Stimulated activated CD4-positive, alpha-beta T cell treated with anti-CD3 and anti-CD28 coated beads, TNF-alpha, amount 100 ng/mL, for 24 hours (primary cell): ENCODE data around the gene HNRNPA0.
A peak's percentile ranks its signal among the peaks of the same experiment; 100 is the strongest.
"Not testable (repeated sequence)": the region's sequence is repeated elsewhere in the genome, so short reads cannot be mapped to it uniquely, and the experiment has no call there.

Experiments used
- DNase-seq, 3 experiments: peaks; one replicate each; pipeline ENCODE4 v3.0.0-alpha.2; 2020; ENCODE audit warnings: low read depth in 3 of 3

The HNRNPA0 gene

DNA sequence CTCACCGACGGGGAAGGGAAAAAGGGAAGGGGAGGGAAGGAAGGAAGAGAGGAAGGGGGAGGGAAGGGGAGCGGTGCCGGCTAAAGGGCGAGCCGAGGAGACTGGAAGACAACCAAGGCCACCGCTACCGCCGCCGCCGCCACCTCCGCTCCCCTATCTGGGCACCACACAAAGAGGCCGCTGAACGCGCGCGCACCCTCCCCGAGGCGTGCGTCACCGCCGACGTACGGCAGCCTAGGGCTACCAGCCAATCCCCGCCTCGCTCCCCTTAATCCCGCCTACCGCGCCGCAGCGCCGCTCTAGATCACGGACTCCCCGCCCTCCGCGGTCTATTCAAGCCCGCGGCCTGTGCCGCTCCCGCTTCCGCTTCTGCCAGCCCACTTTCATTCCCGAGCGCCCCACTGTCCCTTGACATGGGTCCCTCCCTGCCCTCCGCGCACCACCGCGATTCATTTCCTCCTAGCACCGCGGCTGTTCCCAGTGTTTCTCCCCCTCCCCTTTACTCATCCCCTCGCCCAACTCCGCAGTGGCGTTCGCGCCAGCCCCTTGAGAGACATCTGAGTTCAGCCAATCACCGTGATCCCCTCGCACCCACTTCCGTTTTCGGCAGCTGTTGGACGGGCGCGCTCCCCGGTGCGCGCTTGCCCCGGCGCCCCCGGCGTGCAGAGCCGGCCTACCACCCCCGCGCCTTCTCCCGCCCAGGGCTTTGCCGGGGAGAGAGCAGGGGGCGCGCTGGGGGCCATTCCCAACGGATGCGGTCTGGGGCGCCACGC lies at the start of gene HNRNPA0:
HNRNPA0 (minus strand) TSS at position 176 of the 773 bp plus-strand sequence. CDS start 297 bp downstream, outside the sequence.
- peak; percentile 91 to 97 (median 93) for DNase-seq

DNA sequence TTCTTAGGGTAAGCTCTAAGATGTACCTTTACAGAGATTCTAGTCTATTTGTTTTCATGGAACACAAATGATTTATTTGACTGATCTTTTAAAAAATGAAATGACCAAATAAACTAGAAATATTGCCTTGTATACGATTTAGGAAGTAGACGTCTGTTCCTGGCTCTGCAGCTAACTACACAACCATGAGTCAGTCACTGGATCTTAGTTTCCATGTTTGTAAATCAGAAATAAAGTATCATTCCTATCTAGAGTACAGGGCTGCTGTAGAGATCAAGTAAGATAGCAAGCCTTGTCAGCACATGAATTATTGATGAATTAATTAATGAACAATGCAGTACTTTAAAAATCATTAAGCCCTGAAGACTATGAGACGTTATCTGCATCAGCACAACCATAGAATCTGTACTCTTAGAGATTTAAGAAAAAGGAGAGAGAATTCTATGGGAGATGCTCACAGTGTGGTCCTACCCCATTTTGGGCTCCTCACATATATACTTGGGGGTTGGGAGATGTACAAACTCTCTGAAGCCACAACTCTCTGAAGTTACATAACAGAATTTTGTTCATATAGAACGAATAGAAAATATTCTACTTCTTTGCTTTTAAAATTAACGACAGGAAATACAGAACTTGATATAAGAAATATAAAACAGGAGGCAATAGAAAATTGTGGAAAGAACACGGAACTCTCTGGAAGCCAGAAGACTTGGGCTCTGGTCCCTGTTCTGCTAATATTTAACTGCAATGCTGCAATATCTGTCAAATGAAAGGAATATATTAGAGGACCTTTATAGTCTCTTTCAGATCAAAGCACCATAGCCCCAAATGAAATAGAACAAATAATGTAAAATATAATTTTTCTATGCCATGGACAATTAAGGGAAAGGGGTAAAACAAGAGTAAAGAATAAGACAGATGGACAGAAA lies 48.4 kb upstream of the HNRNPA0 start:
- no peak for DNase-seq

GRCh38 chr5:137800700-137801411 lies 46.7 kb upstream of the HNRNPA0 start:
- DNase-seq = no peak

DNA sequence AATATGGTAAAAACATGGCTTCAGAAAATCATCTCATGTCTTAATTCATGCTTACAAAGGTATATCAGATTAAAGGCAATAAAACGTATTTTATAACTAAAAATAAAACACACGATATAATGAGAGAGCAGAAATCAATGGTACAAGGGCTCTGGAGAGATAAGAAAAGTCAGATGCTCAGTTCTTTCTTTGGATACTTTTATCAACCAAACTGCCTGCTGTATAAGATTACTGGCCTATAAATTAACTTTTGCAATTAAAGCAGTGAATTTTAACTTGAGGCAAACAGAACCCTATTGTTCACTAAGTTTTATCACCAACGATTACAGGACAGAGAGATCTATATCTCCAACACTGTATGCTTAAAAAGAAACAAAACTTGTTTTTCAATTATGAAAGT lies 42.1 kb upstream of the HNRNPA0 start:
- no peak for DNase-seq

GRCh38 chr5:137794863-137795262 lies 40.7 kb upstream of the HNRNPA0 start:
- DNase-seq = no peak

GRCh38 chr5:137792303-137792702 lies 38.1 kb upstream of the HNRNPA0 start:
- DNase-seq = no peak

- no peak for DNase-seq
These were observed 37.6 kb upstream of the HNRNPA0 start for GRCh38 chr5:137791799-137792198.

GRCh38 chr5:137791387-137791786 lies 37.2 kb upstream of the HNRNPA0 start:
- no peak for DNase-seq

GRCh38 chr5:137788560-137788959 lies 34.4 kb upstream of the HNRNPA0 start:
- not testable (repeated sequence) for DNase-seq

DNA sequence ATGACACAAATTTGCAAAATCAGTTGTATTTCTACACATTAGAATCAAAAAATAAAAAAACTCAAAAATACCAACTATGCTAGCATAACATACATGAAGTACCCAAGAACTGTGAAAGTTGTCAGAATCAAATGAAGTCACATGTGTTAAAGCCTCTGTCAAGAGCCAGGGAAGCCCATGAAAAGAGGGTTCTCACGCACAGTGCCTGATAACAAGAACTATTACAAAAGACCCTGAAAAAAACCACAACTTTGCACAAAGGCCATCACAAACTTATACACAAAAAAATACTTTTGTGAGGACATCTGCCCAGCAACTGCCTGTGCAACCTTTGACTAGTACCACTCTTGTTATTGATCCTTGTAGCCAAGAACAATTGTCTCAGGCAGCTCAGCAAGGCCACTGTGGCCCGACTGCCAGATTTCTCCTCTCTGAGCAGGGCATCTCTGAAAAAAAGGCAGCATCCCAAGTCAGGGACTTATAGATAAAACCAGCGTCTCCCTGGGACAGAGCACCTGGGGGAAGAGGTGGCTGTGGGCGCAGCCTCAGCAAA lies 28.9 kb upstream of the HNRNPA0 start:
- DNase-seq = no peak

DNA sequence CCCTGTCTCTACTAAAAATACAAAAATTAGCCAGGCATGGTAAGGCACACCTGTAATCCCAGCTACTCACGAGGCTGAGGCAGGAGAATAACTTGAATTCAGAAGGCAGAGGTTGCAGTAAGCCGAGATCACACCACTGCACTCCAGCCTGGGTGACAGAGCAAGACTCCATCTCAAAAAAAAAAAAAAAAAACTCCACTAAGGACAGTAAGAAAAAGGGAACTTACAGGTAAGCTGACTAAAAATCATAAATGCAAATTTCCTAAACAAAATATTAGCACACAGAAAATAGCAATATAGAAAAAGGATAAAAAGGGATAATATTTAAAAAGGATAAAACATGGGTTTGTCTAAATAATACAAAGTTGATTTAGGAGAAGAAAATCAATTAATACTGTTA lies 27.9 kb upstream of the HNRNPA0 start:
- DNase-seq = no peak

GRCh38 chr5:137778772-137779564 lies 24.8 kb upstream of the HNRNPA0 start:
- DNase-seq = no peak

- DNase-seq = not testable (repeated sequence)
These were observed 13.8 kb upstream of the HNRNPA0 start for GRCh38 chr5:137767937-137768336.

DNA sequence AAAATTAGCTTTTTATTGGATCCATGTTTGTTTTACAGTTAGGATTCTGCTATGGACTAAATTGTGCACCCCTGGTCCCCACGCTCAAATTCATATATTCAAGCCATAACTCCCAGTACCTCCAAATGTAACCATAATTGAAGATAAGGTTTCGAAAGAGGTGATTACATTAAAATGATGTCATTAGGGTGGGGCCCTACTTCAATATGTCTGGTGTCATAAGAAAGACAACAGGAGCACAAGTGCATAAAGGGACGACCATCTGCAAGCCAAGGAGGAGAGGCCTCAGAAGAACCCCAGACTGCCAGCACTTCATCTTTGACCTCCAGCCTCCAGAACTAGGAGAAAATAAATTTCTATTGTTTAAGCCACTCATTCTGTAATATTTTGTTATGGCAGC lies 7.4 kb upstream of the HNRNPA0 start:
- DNase-seq = no peak

GRCh38 chr5:137760719-137761516 lies 6.8 kb upstream of the HNRNPA0 start:
- no peak for DNase-seq

DNA sequence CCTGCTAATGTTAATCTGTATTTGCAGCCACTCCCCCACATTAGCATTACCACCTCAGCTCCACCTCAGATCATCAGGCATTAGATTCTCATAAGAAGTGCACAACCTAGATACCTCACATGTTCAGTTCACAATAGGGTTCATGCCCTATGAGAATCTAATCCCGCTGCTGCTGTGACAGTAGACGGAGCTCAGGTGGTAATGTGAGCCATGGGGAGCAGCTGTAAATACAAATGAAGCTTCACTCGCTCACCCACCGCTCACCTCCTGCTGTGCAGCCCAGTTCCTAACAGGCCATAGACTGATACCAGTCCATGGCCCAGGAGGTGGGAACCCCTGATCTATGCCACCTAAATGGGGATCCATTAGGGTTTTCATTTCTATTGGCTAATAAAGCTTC lies 6.1 kb upstream of the HNRNPA0 start:
- DNase-seq = no peak

DNA sequence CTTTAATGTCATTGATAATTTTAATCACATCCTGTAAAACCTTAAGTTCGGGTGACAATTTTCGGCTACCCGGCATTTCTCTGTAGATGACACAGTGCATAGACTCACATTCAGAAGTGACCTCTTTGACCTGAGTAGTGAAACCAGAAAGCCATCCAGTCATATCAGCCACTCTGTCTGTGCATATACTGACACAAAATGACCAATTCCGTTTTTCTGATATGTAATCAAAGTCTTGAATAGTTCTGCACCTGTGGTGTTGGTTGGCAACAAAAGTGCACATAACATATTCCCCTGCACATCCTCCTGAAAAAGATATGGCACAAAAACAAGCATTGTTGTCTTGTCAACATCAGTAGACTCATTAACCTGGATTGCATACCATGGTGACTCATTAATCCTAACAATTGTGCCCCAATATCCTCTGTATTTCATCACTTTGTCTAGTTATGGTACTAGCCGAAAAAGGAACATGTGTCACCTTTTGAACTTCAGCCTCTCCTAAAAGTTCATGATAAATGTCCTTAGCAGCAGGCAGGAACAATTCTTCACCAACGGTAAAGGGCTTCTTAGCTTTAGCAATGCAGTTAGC lies 4.6 kb upstream of the HNRNPA0 start:
- no peak for DNase-seq

GRCh38 chr5:137758121-137758520 lies 4.0 kb upstream of the HNRNPA0 start:
- no peak for DNase-seq

- no peak for DNase-seq
These were observed 3.5 kb upstream of the HNRNPA0 start for GRCh38 chr5:137757634-137758033.
